Measurements from ENCODE around the gene ERBB4.

ERBB4 gene

GRCh38 chr2:211985393-211985792 is 553.2 kb downstream of the ERBB4 start:
- DNase-seq (ENCODE audit: low read depth in 2 of 2) = no peak
- TF ChIP-seq CTCF (IDR thresholded peaks at IDR 0.05; ENCODE audit: low read depth, low read length) = no peak
- no peak overlapping the region for H3K4me3 ChIP-seq (replicated peaks in 1 of 2; ENCODE audit: low read depth in 2 of 2, low read length in 2 of 2)

- TF ChIP-seq CTCF (IDR thresholded peaks at IDR 0.05; ENCODE audit: low read depth, low read length) = no peak
- peak in 1 of 2 donors; percentile 36 for DNase-seq (ENCODE audit: low read depth in 2 of 2)
- no peak overlapping the region for H3K4me3 ChIP-seq (replicated peaks in 1 of 2; ENCODE audit: low read depth in 2 of 2, low read length in 2 of 2)
These were observed 556.4 kb downstream of the ERBB4 start for GRCh38 chr2:211982162-211982561.

GRCh38 chr2:211981451-211981850 is 557.2 kb downstream of the ERBB4 start:
- peak in 1 of 2 donors; percentile 18 for DNase-seq (ENCODE audit: low read depth in 2 of 2)
- TF ChIP-seq CTCF (IDR thresholded peaks at IDR 0.05; ENCODE audit: low read depth, low read length) = no peak
- no peak overlapping the region for H3K4me3 ChIP-seq (replicated peaks in 1 of 2; ENCODE audit: low read depth in 2 of 2, low read length in 2 of 2)

GRCh38 chr2:211976076-211976475 is 562.5 kb downstream of the ERBB4 start:
- DNase-seq (ENCODE audit: low read depth in 2 of 2) = no peak
- TF ChIP-seq CTCF (IDR thresholded peaks at IDR 0.05; ENCODE audit: low read depth, low read length) = no peak
- no peak overlapping the region for H3K4me3 ChIP-seq (replicated peaks in 1 of 2; ENCODE audit: low read depth in 2 of 2, low read length in 2 of 2)

GRCh38 chr2:211967234-211967633 is 571.4 kb downstream of the ERBB4 start:
- no peak overlapping the region for H3K4me3 ChIP-seq (replicated peaks in 1 of 2; ENCODE audit: low read depth in 2 of 2, low read length in 2 of 2)
- TF ChIP-seq CTCF (IDR thresholded peaks at IDR 0.05; ENCODE audit: low read depth, low read length) = no peak
- DNase-seq (ENCODE audit: low read depth in 2 of 2) = no peak

- DNase-seq (ENCODE audit: low read depth in 2 of 2) = no peak
- H3K4me3 ChIP-seq (replicated peaks in 1 of 2; ENCODE audit: low read depth in 2 of 2, low read length in 2 of 2) = no peak overlapping the region
- TF ChIP-seq CTCF (IDR thresholded peaks at IDR 0.05; ENCODE audit: low read depth, low read length) = no peak
These were observed 574.6 kb downstream of the ERBB4 start for GRCh38 chr2:211963969-211964368.

- no peak for DNase-seq (ENCODE audit: low read depth in 2 of 2)
- no peak overlapping the region for H3K4me3 ChIP-seq (replicated peaks in 1 of 2; ENCODE audit: low read depth in 2 of 2, low read length in 2 of 2)
- TF ChIP-seq CTCF (IDR thresholded peaks at IDR 0.05; ENCODE audit: low read depth, low read length) = no peak
These were observed 580.8 kb downstream of the ERBB4 start for GRCh38 chr2:211957799-211958198.

Data from cardiac fibroblast (primary cell).